Measurements from ENCODE around the gene PXDN. TPM values are rescaled to one million over a fixed set of nuclear protein-coding genes. Genes with fewer than 3 reads are reported as not detected.
"Not testable (repeated sequence)": the region's sequence is repeated elsewhere in the genome, so short reads cannot be mapped to it uniquely, and the experiment has no call there.

The PXDN gene
- total RNA-seq, 2 experiments from 2014 or later = 1.3 to 1.4 TPM

DNA sequence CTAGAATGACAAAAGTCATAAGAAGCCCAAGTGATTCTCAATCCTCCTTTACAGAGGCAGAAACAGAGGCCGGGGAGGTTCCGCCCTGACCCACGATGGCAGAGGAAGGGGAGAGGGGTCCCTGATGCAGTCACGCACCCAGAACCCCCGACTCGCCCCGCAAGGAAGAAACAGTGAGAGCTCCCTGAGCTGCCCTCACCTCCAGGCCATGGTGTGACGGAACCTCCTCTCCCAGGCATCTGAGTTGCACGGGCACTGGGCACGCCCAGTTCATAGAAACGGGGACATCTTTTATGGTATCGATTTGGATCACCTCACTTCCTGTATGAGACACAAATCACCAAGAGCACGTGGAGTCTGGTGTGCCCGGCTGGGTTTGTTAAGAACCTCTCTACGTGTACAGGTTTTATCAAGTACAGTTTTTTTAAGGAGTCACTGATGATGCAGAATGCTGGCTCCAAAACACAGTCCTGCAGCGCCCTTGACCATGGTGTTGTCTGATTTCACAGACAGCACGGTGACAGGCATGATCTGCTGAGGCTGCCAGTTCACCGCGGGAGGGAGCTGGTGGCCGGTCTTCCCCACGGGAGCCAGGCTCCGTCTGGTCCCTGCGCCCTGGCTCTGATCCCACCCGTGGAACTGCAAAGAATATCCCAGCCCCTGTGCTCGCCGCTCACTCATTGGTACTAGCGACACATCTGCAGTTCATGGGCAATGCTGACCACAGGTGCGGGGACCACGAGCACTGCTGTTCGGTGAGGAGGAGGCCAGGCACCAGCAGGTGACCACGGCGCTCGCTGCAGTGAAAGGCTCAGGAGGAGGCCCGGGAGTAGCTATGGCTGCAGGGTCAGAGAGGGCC lies 35.6 kb downstream of the PXDN start:
- CTCF ChIA-PET = no interaction called here

DNA sequence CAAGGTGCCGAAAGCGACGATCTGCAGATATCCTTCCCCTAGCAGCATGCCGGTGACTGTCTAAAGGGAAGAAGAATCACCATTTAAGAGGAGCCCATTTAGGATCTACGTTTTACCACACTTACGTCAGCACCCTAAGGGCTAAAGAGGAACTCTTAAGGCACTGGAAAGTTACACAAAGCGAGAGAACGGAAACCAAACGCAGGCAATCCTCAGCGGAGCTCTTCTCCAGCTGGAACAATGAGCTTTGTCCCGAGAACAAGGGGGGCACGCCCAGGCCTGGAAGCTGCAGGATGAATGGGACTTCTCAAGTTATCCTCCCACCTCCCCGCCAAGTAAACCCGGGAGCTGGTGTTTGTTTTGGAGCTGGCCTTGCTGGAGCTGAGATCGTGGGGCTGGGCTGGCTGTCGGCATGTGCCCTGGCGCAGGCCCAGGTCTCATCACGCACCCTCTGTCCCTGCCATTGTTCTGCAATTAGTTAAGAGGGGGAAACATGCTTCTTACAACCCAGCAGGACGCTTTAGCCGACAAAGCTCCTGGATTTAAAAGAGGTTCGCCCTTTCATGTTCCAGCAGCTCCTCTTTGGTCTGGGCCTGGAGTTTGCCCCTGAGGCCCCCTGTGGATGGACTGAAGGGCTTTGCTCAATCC lies 36.4 kb downstream of the PXDN start:
- POLR2A ChIA-PET = no interaction called here
- CTCF ChIA-PET = no interaction called here

More for the DNA sequence above, 35.6 kb downstream of the PXDN start:
- POLR2A ChIA-PET = no interaction called here

GRCh38 chr2:1706089-1706841 lies 38.0 kb downstream of the PXDN start:
- CTCF ChIA-PET, POLR2A ChIA-PET: not testable (repeated sequence)

DNA sequence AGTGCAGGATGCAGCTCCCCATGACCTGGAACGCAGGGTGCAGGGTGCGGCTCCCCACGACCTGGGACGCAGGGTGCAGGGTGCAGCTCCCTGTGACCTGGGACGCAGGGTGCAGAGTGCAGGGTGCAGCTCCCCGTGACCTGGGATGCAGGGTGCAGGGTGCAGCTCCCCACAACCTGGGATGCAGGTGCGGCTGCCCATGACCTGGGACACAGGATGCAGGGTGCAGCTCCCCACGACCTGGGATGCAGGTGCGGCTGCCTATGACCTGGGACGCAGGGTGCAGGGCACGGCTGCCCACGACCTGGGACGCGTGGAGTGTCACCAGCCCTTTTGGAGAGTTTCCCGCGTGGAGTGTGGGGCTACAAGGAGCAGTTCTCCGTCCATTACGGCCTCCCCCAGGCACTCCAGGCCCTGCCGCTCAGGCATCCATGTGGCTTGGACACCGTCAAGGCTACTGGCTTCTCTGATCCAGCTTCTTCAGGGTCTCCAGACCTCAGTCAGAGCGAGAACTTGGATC lies 38.7 kb downstream of the PXDN start:
- CTCF ChIA-PET = no interaction called here

DNA sequence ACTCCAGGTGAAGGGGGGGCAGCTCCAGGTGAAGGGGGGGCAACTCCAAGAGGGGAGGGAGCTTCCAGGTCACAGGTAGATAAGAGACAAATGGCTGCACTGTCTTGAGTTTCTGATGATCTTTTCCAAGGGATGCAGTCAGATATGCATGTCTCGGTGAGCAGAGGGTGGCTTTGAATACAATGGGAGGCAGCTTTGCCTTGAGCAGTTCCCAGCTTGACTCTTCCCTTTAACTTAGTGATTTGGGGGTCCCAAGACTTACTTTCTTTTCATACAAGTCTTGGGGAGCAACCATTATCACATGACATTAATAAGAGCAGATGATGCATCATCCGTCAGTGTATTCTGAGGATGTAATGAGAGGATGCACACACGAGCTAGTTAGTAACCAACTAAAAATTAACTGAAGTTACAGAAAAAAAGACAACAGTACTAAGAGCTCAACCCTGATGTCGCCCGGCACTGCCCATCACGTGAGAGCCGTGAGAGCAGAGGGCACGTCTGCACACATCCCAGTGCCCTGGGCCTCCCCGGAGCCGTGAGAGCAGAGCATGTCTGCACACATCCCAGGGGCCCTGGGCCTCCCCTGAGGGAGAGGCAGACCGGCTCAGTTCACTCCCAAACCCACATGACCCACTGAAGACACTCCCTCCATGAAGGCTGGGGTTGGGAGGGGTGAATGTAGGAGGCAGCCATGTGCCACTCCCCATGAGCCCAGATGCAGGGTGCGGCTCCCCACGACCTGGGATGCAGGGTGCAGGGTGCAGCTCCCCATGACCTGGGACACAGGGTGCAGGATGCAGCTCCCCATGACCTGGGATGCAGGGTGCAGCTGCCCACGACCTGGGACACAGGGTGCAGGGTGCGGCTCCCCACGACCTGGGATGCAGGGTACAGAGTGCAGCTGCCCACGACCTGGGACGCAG lies 39.4 kb downstream of the PXDN start:
- CTCF ChIA-PET = no interaction called here
- POLR2A ChIA-PET = no interaction called here

More for the DNA sequence above, 38.7 kb downstream of the PXDN start:
- POLR2A ChIA-PET = no interaction called here

GRCh38 chr2:1702186-1702565 lies 42.1 kb downstream of the PXDN start:
- POLR2A ChIA-PET = no interaction called here

GRCh38 chr2:1701556-1702185 lies 42.6 kb downstream of the PXDN start:
- ChIA-PET POLR2A (no interaction called here), CTCF (no interaction called here)

More at GRCh38 chr2:1702186-1702565, 42.1 kb downstream of the PXDN start:
- CTCF ChIA-PET = no interaction called here

DNA sequence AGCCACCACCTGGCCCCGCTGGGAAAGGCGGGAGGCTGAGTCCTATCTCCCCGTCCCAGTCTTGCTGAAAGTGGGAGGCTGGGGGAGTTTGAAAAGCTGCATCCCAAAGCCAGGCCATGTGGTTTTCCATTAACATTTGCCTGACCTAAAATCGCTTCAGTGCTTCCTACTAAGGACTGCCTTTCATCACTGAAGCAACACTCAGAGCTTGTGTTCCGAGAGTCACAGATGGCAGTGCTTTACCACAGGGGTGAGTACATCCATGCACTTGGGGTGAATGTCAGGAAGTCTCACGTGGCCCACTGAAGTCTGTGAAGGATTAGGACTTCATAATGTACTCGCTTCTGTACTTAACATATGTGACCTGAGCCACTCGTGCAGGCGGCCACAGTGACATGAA lies 43.3 kb downstream of the PXDN start:
- ChIA-PET CTCF (no interaction called here), POLR2A (no interaction called here)

DNA sequence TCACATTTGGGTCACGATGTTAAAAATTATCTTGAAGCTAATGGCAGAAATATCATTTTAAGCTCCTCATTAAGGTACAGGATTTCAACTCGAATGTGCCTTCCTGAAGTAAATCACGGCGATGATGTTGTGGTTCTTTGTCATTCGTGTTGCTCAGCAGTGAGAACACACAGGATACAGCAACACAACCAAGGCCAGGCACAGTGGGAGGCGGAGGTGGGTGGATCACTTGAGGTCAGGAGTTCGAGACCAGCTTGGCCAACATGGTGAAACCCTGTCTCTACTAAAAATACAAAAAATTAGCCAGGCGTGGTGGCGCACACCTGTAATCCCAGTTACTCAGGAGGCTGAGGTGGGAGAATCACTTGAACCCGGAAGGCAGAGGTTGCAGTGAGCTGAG lies 43.9 kb downstream of the PXDN start:
- CTCF ChIA-PET, POLR2A ChIA-PET: not testable (repeated sequence)

- POLR2A ChIA-PET = no interaction called here
- CTCF ChIA-PET = no interaction called here
Observed at GRCh38 chr2:1698188-1698945, 45.9 kb downstream of the PXDN start.

DNA sequence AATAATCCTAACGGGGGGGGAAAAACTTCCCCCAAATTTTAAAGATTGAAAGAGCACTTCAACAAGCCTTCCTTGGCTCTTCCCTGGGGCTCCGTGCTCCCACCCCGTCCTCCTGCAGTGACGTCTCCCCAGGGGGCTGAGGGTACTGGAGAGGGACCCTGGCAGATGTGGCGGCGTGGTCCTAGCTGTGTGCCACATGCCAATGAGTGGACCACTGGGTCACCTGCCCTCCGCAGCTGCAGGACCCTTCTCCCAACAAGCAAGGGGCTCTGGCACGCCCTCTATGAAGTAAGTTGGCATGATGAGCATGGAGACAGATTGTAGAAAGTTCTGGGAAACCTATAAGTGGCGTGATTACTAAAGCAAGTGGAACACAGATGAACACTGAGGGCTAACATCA lies 46.7 kb downstream of the PXDN start:
- ChIA-PET POLR2A (no interaction called here), CTCF (no interaction called here)

DNA sequence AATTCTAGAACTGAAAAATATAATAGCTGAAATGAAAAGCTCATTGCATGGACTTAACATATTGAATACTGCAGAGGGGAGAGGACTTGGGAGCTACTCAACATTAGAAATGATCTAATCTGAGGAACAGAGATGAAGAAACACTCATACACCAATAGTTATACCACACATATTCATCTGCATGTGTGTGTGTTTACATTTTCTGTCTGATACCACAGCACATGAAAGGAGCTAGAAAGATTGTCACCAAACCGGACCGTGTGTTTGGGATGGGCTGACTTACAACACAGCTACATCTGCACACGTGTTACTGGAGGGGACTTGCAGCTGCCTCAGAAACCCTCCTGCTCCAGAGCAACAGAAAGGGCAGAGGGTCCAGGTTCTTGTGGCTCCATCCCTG lies 47.8 kb downstream of the PXDN start:
- ChIA-PET CTCF (no interaction called here), POLR2A (no interaction called here)

- ChIA-PET POLR2A (no interaction called here), CTCF (no interaction called here)
Observed at GRCh38 chr2:1694371-1695271, 49.7 kb downstream of the PXDN start.

DNA sequence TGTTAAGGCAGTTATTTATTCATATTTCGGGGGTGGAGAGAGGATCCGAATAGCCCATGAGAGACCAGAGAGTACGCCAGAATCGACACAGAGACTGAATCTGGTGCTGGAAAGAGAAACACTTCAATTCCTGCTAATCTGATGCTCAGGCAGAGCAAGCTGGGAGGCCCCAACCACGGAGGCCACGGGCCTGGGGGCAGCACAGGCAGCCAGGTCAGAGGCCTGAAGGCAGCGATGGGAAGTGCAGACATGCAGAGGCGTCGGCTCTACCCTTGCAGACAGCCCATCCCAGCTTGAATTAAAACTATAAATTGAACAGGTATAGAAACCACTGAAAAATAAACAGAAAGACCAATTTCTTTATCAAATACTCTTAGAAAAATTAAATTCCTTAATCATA lies 50.6 kb downstream of the PXDN start:
- ChIA-PET CTCF (no interaction called here), POLR2A (no interaction called here)

- ChIA-PET CTCF (no interaction called here), POLR2A (no interaction called here)
Observed at GRCh38 chr2:1692342-1692741, 52.0 kb downstream of the PXDN start.

GRCh38 chr2:1691366-1691765 lies 52.9 kb downstream of the PXDN start:
- ChIA-PET POLR2A (no interaction called here), CTCF (no interaction called here)

DNA sequence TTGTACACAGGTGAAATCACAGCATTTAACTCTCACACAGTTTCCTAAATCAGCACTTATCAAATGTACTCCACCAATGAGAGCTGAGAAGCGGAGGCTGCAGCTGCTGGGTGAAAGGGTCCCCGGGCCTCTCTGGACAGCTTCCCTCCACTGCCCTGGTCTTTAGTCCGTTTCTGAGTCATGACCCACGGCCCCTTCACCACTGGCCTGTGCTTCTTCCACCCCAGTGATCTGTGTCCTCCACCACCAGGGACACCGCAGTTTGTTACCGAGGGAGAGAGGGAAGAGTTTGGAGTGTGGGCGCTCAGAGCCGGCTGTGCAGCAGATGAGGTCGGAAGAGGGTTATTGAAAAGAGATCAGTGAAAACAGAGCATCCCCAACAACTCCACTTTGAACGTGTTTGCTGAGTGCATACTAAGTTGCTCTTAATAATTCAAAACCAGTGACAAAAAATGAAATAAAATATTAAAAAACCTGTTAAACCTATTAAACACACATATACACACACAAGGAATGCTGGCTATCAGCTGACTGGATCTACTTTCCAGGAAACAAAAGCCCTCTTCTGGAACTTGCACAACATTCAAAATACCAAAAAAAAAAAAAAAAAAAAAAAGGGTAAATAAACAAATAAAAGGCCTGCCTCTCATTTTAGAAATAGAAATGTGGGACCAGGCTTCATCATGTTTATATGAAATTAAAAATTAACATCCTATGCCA lies 54.1 kb downstream of the PXDN start:
- CTCF ChIA-PET = no interaction called here

More for the DNA sequence above, 54.1 kb downstream of the PXDN start:
- POLR2A ChIA-PET = no interaction called here
